Measurements from ENCODE around the gene ZFYVE21.

The ZFYVE21 gene

GRCh38 chr14:103705504-103706284, 9.9 kb upstream of the ZFYVE21 start:
- DNase-seq (ENCODE audit: low read depth) = no peak

GRCh38 chr14:103706551-103707328, 8.9 kb upstream of the ZFYVE21 start:
- DNase-seq (ENCODE audit: low read depth) = no peak

- no peak for DNase-seq (ENCODE audit: low read depth)
Observed at GRCh38 chr14:103707329-103708263, 8.0 kb upstream of the ZFYVE21 start.

GRCh38 chr14:103708750-103709187, 6.8 kb upstream of the ZFYVE21 start:
- DNase-seq (ENCODE audit: low read depth) = no peak

- DNase-seq (ENCODE audit: low read depth) = no peak
Observed at GRCh38 chr14:103709814-103710213, 5.8 kb upstream of the ZFYVE21 start.

- no peak for DNase-seq (ENCODE audit: low read depth)
Observed at GRCh38 chr14:103710771-103711377, 4.7 kb upstream of the ZFYVE21 start.

- no peak for DNase-seq (ENCODE audit: low read depth)
Observed at GRCh38 chr14:103711516-103712431, 3.8 kb upstream of the ZFYVE21 start.

GRCh38 chr14:103712633-103713247, 2.9 kb upstream of the ZFYVE21 start:
- no peak for DNase-seq (ENCODE audit: low read depth)

- peak; percentile 37 for DNase-seq (ENCODE audit: low read depth)
Observed at GRCh38 chr14:103713304-103714062, 2.1 kb upstream of the ZFYVE21 start.

- DNase-seq (ENCODE audit: low read depth) = no peak
Observed at GRCh38 chr14:103714063-103714724, 1.4 kb upstream of the ZFYVE21 start.

GRCh38 chr14:103716091-103716801, 636 bp downstream of the ZFYVE21 start:
- DNase-seq (ENCODE audit: low read depth) = peak; percentile 45

GRCh38 chr14:103716899-103717411, 1.3 kb downstream of the ZFYVE21 start:
- no peak for DNase-seq (ENCODE audit: low read depth)

GRCh38 chr14:103718572-103718971, 3.0 kb downstream of the ZFYVE21 start:
- no peak for DNase-seq (ENCODE audit: low read depth)

- no peak for DNase-seq (ENCODE audit: low read depth)
Observed at GRCh38 chr14:103719751-103720150, 4.1 kb downstream of the ZFYVE21 start.

- DNase-seq (ENCODE audit: low read depth) = peak; percentile 49
Observed at GRCh38 chr14:103721334-103722120, 5.9 kb downstream of the ZFYVE21 start.

- DNase-seq (ENCODE audit: low read depth) = no peak
Observed at GRCh38 chr14:103723748-103724081, 8.1 kb downstream of the ZFYVE21 start.

- no peak for DNase-seq (ENCODE audit: low read depth)
Observed at GRCh38 chr14:103724116-103724515, 8.5 kb downstream of the ZFYVE21 start.
